Activated gamma-delta T cell treated with Interleukin-2 at 50 U/mL for 16 hours (primary cell): ENCODE data around the gene GOLT1B.
"Not testable (repeated sequence)": the region's sequence is repeated elsewhere in the genome, so short reads cannot be mapped to it uniquely, and the experiment has no call there.

ENCODE experiments used
- DNase-seq: peaks from one replicate; pipeline ENCODE4 v3.0.0-alpha.2; 2020

The GOLT1B gene, protein sequence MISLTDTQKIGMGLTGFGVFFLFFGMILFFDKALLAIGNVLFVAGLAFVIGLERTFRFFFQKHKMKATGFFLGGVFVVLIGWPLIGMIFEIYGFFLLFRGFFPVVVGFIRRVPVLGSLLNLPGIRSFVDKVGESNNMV

DNA sequence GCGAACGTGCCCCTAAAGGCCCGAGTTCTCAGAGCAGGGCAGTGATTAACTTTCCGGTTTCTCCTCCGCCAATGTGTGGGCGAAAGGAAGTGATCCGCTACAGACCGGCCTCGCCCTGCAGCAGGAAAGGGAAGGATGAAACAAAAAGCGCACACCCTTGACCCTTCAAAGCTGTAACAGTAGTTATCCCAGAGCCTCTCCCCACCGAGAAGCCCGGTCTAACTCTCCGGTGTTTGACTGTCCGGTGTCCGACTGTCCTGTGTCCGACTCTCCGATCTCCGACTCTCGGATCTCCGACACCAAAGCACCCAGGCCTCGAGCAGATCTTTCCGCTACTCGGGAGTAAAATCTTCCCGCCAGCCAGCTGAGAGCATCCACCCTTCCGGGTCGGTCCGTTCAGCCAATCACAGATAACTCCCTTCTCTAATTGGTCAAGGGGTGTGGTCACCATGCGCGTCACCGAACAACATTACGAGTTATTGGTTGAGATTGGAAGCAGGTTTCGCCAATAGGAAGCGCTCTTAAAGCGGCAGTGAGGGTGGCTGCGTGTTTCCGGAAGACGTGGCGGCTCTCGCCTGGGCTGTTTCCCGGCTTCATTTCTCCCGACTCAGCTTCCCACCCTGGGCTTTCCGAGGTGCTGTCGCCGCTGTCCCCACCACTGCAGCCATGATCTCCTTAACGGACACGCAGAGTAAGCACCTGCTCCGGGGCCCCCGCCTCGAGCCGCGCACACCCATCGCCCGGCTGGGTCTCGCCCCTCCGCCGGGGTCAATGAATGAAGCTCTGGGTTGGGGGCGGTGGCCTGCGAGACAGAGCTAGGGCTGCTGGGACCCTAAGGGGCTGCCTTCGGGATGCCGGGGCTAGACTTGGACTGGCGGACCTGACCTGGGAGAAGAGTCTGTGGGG lies at the start of gene GOLT1B, which contains the start of gene RECQL:
Gene GOLT1B, plus strand, starts transcription at position 532 of the 906 bp plus-strand sequence. Its CDS starts 135 bp downstream, at position 667.
Gene RECQL, minus strand, starts transcription at position 378 of the 906 bp plus-strand sequence. CDS start 2,065 bp downstream, outside the sequence.
- peak; percentile 87 for DNase-seq

DNA sequence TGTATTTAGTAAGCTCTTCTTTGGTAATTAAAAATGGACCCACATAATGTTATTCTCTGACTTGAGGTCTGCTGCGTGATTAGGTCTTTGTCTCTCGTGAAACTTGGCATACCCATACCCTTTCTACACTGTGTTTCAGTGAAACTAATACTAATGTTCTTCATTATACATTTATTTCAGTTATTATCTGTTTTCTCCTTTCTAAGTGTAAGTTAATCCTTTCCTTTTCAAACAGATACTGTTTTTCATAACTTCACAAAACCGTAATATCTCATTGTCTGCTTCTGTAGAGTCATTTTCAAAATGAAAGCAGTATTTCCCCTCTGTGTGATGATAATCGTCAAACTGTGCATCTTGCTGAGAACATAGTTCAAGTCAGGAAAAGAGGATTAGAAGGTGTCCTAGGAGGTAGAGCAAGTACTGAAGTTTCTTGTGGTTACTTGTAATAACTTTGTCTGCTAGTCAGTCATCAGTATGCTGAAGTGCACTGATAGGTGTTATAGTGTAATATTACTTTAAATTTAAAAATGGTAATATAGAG lies 48.2 kb upstream of the GOLT1B start:
- DNase-seq, result no peak

DNA sequence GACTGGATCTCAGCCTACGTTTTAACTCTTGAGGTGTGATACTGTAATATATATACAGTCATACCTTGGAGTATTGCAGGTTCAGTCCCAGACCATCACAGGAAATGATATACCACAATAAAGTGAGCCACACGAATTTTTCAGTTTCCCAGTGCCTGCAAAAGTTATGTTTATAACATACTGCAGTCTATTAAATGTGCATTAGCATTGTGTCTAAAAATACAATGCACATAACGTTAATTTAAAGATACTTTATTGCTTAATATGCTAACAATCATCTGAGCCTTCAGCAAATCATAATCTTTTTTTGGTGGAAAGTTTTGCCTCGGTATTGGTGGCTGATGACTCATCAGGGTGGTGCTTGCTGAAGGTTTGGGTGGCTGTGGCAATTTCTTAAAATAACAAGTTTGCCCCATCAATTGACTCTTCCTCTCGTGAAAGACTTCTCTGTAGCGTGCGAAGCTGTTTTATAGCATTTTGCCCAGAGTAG lies 45.3 kb upstream of the GOLT1B start:
- peak; percentile 45 for DNase-seq

DNA sequence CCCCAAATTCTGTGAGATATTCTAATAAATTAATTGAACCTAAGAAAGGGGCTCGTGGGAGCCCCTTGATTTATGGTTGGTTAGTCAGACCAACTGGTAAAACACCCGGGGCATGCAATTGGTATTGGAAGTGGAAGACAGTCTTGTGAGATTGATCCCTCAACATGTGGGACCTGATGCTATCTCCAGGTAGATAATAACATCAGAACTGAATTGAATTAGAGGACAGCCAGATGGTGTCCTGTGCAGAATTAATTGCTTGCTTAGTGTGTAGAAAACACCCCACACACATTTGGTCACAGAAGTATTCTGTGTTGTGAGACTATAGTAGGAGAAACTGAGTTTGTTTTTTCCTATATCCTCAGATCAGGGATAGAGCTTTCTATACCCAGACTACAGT lies 42.1 kb upstream of the GOLT1B start:
- DNase-seq, result no peak

DNA sequence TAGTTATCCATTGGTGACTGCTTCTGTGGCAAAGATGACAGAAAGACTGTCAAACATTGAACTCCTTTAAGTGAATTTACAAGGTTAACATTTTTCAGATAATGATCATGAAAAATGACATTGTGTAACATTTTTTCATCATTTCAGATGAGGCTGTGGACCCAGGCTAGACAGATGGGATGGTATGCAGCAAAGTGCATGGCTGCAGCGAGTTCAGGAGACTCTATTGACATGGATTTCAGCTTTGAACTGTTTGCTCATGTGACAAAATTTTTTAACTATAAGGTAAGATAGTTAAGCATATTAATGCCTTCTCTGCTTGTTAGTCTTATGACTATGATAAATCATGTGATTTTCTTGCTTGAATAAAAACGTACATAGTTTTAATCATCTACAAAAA lies 34.3 kb upstream of the GOLT1B start:
- not testable (repeated sequence) for DNase-seq

DNA sequence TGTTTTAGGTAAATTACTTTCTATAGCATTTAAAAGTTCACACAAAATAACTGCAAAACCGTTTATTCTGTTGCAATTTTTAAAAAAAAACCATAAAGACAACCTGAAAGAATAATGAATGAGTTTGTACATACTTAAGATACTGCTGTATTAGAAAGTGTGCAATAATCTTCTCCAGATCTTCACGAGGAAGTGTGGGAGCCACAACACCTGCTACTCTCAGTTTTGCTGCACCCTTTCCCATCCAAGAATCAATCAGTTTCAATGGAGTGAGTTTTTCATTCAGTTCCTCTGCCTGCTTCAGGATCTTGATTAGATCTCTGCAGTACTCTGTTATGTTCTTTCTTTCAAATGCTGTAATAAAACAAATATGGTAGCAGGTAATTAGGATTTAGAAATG lies 30.3 kb upstream of the GOLT1B start:
- DNase-seq, result no peak

DNA sequence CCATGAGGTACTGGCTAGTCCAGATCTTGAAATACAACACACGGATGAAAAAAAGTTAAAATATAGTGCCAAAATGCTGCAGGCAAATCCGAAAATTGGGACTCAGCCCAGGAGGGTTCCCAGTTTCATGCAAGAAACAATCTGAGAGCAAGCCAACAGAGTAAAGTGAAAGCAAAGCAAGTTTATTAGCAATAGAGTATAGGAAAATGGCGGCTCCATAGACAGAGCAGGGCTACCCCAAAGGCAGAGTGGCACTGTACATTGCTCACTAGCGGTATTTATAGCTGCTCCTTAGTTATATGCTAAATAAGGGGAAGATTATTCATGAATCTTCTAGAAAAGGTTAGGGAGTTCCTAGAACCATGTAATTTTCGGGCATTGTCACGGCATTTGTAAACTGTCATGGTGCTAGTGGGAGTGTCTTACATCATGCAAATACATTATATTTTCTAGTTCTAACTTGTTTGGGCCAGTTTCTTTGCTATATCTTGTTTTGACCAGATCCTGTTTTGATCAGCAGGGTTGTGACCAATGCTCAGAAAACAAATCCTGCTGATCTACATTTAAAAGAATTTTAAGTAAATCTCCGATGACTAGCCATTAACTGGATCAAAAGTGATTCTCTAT lies 29.3 kb upstream of the GOLT1B start:
- DNase-seq, result no peak

DNA sequence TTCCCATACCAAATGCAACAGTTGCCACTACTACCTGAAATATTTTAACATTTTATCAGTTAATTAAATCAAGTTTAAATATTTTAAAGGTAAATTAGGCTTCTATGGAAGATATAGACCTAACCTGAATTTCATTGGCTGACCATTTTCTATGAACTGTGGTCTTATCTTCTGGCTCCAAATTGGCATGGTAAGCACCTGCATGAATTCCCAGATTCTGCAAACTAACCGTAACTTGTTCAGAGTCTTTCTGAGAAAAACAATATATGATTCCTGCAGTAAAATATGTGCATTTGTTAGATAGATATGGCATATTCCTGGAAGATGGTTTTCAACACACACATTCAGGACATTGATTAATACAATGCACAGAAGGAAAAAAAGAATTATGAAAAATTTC lies 26.0 kb upstream of the GOLT1B start:
- DNase-seq, result no peak

DNA sequence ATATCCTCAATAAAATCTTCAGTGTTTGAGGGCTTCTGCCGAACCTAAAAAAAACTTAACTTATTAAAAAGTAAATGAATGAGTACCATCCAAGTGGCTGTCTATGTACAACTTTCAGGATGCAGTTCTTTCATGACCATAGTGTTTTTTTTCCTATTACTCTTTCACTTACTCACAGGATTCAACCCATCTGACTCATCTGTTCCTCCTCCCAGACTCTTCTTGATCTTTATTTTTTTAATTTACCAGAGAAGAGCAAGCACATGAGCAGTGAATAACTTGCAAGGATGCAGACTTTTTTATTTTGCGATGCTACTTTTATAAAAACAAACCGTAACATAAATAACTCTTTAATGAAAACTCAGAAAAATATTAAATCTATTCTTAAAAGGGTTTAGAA lies 24.6 kb upstream of the GOLT1B start:
- DNase-seq, result no peak

DNA sequence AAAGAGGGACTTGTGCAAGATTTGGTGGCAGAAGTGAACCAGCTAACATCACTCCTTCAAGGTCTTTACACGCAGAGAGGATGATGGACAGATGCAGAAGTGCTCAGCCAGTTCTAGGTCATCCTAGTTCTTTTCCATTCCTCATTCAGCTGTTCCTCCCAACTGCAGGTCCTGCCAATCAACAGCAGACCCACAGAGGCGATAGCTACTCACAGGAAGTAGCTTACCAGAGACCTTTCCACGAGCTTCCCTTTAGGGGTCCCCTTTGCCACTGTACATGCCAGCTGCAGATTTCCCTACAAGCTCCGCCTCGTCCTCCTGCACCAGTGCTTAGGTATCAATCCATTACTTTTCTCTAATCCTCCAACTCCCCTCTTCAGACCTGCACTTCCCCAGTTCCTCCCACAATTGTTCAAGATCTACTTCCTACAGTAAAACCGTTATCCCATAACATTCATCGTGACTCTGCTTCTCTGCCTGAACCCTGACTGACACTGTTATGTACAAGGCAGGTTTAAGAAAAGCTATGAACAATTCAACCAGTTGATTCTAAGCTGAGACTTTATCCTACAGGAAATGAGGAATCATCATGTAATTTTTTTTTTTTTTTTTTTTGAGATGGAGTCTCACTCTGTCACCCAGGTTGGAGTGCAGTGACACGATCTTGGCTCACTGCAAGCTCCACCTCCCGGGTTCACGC lies 22.7 kb upstream of the GOLT1B start:
- DNase-seq, result no peak

DNA sequence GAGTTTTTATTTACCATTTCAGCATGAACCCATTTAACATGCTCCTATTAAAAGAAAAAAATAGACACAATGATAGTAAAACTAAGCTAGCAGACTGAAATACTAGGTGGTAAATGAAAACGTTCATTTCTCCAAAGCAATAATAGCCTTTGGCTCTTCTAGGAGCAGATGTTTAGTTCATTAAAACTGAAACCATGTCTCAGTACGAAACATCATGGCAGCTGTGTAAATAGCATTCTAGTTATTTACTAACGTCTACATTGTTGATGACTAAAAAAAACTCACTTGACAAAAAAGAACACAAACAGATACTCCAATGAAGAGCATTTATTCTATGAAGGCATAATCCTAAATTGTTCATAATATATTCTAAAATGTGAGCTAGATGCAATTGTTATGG lies 18.1 kb upstream of the GOLT1B start:
- DNase-seq, result no peak

DNA sequence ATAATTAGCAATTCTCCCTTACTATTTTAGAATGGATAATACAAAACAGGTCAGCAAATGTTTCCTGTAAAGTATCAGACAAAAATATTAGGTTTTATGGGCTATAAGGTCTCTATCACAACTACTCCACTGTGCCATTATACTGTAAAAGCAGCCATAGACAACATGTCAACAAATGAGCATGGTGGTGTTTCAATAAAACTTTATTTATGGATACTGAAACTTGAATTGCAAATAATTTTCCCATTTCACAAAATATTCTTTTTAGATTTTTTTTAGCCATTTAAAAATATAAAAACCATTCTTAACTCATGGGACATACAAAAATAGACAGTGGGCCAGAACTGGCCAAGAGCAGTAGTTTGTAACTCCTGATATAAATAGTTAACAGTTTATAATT lies 15.6 kb upstream of the GOLT1B start:
- no peak for DNase-seq

DNA sequence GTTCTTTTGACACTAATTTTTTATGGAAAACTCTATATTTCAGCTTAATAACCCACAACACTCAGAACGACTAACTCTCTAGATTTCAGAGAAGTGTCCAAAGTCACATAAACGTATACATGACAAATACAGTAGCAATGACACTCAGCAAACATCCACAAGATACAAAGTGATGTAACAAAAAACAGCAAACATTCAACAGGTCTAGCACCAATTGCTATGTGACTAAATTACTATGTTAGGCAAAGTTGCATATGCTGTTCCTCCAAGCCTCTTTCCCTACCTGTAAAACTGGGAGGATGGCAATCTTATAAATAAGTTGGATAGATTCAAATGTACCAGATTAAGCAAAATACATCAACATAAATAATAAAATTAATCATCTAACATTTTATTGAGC lies 1.8 kb upstream of the GOLT1B start:
- DNase-seq, result no peak

DNA sequence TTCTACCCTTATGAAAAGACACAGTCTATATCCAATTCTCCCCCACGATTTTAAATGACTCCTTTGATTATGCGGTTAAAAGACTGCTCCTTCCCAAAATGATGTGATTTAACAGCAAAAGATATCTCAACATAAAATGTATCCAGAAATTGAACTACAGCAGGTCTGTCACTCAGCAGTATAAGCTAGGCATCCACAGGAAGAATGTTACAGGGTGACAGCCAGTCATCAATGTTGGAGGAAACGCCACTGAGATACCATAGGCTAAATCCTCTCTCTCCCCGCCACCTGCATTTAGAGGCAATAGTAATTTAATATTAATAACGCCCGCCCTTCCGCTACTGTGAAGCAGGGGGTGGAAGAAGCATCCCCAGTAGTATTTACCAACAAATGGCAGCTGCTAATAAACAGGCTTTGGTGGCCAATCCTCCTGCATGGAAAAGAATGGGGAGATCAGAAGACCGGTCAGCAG lies 767 bp upstream of the GOLT1B start:
- no peak for DNase-seq

DNA sequence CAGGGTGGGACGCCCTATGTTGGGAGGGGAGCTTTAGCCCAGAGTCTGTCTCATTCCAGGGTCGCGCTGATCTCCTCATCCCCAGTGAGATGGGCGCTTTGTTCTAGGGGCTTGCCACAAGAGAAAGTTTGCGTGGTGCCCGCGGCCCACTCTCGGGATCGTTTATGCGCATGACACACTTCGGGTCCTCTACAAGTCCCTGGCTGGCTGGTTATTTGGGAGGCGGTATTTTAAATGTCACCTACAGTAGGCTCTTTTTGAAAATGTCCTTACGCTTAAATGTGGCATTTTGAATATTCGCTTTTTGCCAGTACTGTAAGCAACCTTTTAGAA lies 541 bp downstream of the GOLT1B start:
- no peak for DNase-seq

DNA sequence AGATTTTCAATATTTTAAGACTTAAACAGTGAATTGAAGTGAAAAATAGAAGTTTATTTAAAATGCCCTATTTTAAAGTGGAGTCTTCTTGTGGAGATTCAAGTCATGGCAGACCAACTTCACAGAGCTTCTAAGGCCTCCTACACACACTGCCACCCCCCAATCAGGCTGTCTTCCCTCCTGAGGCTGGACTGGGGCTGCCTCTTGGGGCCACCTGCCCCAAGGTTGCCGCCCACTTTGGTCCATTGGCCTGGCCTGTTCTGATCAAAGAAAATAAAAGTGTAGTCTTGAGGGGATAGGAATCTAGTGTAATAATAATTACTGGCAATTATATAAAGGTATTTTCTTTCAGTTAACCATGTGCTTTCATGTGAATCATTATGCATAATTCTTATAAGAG lies 1.3 kb downstream of the GOLT1B start:
- DNase-seq, result no peak

DNA sequence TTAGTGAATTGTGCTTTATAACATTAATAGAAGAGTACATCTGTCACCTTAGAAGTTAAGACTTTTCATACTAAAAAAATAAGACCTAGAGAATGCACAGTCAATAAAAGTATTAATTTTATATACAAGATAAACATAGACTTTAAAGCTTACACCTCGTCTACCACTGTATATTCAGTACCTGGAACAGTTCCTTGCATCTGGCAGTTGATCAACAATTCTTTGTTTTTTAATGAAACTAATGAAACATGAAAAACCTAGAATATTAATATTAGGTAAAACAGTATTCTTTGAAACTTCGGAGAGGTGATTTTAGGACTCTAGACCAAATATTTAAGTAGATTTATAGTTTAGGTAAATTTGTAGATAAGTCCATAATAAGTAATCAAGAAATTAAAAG lies 4.3 kb downstream of the GOLT1B start:
- DNase-seq, result no peak

DNA sequence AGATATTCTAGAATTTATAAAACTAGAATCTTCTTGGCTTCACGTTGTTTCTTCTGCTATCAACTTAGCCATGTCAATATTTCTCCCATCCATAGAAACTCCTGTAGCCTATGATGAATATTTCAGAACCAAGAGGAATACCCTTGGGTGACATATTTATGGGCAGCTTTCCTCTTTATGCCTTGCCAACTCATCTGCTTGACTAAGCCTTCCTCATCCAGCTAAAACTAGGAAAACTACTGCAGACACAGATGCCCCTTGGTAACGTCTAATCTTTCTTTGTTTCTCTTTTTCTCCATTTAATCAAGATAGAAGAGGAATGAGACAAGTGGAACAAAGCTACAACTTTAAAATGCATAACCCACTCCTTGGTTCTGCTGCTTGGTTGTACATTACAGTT lies 6.3 kb downstream of the GOLT1B start:
- DNase-seq, result no peak

DNA sequence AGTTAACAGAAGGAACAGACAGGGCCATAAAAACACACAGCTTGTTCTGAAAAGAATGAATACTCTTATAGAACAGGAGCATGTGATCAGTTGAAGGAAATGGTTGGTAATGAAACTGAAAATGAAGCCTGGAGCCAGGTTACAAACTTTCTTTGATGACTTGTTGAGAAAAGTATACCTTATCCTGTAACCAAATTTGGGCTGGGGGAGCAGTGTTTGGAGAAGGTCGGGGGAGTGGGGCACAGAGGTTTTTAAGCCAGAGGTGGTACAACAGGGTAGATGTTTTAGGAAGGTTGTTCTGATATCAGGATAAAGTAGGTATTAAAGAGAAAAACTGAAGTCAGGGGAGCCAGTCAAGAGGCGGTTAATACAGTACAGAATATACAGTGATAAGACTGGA lies 8.2 kb downstream of the GOLT1B start:
- DNase-seq, result no peak

DNA sequence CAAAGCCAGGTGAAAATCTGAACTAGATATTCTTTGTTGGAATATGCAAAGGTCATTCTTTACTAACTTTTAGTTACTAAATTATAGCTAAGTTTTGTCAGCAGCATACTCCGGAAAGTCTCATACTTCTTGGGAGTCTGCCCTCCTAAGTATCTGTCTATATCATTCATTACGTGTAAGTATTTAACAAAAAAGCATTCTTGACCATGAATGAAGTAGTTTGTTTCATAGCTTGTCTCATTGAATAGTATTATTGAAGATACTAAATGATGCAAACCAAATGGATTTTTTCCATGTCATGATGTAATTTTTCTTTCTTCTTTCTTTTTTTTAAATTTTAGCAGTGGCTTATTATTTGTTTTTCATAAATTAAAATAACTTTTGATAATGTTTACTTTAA lies 14.7 kb downstream of the GOLT1B start:
- DNase-seq, result no peak

DNA sequence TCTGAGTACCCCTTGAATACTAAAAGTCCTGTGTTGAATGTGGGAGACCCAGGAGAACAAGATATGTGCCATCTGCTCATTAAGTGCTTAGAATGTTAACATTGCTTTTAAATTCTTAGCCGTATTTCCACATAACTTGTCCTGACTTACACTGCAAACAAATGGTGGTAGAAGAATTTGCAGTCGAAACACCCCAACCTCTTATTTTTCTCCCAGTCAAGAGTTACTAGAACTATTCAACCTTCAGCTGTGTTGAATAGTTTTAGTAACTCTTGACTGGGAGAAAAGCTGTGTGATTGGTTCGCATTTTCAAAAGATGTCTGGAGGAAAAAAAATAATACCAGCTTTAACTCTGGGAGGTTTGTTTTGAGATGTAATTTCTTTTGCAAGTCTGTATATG lies 16.9 kb downstream of the GOLT1B start:
- DNase-seq, result no peak

DNA sequence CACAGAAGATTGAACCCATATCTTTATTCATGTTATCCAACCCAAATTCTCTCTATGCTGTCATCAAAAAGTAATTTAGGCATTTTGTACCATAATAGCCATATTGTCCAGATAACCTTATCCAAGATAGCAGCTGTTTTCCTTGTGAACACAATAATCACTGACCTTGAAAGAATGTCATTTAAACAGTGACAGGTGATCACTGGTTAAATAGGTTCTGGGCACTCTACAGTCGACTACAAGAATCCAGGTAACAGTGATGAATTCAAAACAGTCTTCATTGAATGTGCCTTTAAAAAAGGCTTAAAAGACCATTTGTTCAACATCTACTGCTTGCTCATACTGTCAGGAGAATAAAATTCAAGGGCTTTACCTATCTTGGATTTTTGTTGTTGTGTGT lies 20.0 kb downstream of the GOLT1B start:
- DNase-seq, result no peak

DNA sequence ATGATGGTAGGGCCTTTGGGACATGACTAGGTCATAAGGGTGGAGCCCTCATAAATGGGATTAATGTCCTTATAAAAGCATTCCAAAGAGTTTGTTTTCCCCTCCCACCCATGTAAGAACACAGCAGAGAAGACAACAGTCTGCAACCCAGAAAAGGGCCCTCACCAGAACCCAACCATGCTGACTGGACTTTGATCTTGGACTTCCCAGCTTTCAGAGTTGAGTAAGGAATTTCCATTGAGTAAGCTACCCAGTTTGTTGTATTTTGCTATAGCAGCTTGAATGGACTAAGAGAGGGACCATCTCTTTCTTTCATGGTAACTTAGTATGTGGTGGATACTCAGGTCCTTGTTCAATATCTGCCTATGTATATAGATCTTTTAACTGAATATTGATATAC lies 21.6 kb downstream of the GOLT1B start:
- DNase-seq, result no peak
